HEK293T (cell line): Measurements from ENCODE around the gene SNTG2.
"Not testable (repeated sequence)": the region's sequence is repeated elsewhere in the genome, so short reads cannot be mapped to it uniquely, and the experiment has no call there.

Experiments used
- CTCF ChIA-PET: fragments of 350-600 bp; formaldehyde crosslinking; extraction: SDS; loops from one replicate; lab custom pipeline; 2021; ENCODE audit warnings: antibody characterized with exemption, inconsistent platforms; lab: Yijun Ruan, JAX
- POLR2A ChIA-PET: fragments of 350-600 bp; formaldehyde crosslinking; extraction: SDS; loops from one replicate; lab custom pipeline; 2020; ENCODE audit warnings: antibody characterized with exemption, inconsistent platforms; lab: Yijun Ruan, JAX
- DNase-seq: peaks from one replicate; pipeline ENCODE4 v3.0.0; 2012; ENCODE audit warnings: mixed read lengths; ENCODE audit errors: extremely low spot score
- ARNT ChIP-seq: fragments of 450-650 bp; IDR thresholded peaks from 2 replicates; pipeline ENCODE4 v1.6.1; 2017; ENCODE audit warnings: mild to moderate bottlenecking
- BHLHE40 ChIP-seq: fragments of 450-650 bp; IDR thresholded peaks from 2 replicates; pipeline ENCODE4 v1.6.1; 2016; ENCODE audit warnings: mild to moderate bottlenecking, moderate library complexity, borderline replicate concordance
- CTBP1 ChIP-seq: fragments of 450-650 bp; IDR thresholded peaks from 2 replicates; pipeline ENCODE4 v1.6.1; 2016; ENCODE audit warnings: borderline replicate concordance
- ELF4 ChIP-seq: fragments of 450-650 bp; IDR thresholded peaks from 2 replicates; pipeline ENCODE4 v1.6.1; 2017; ENCODE audit warnings: antibody characterized with exemption
- FOXA1 ChIP-seq: fragments of 450-650 bp; IDR thresholded peaks from 2 replicates; pipeline ENCODE4 v1.6.1; 2016; ENCODE audit warnings: mild to moderate bottlenecking
- FOXK2 ChIP-seq: fragments of 450-650 bp; IDR thresholded peaks from 2 replicates; pipeline ENCODE4 v1.6.1; 2016; ENCODE audit warnings: mild to moderate bottlenecking
- FOXM1 ChIP-seq: fragments of 450-650 bp; IDR thresholded peaks from 2 replicates; pipeline ENCODE4 v1.6.1; 2017; ENCODE audit warnings: mild to moderate bottlenecking, borderline replicate concordance
- HDGF ChIP-seq: fragments of 450-650 bp; IDR thresholded peaks from 2 replicates; pipeline ENCODE4 v1.6.1; 2017; ENCODE audit warnings: antibody characterized with exemption, borderline replicate concordance
- L3MBTL2 ChIP-seq: fragments of 450-650 bp; conservative IDR thresholded peaks from 2 replicates; pipeline ENCODE4 v1.6.1; 2016; ENCODE audit warnings: mild to moderate bottlenecking
- LEF1 ChIP-seq: fragments of 450-650 bp; IDR thresholded peaks from 2 replicates; pipeline ENCODE4 v1.6.1; 2017; ENCODE audit warnings: mild to moderate bottlenecking, borderline replicate concordance
- NFRKB ChIP-seq: fragments of 450-650 bp; IDR thresholded peaks from 2 replicates; pipeline ENCODE4 v1.6.1; 2016; ENCODE audit warnings: mild to moderate bottlenecking, moderate library complexity
- SP1 ChIP-seq: fragments of 450-650 bp; IDR thresholded peaks from 2 replicates; pipeline ENCODE4 v1.6.1; 2017
- SUZ12 ChIP-seq: fragments of 450-650 bp; IDR thresholded peaks from 2 replicates; pipeline ENCODE4 v1.6.1; 2016; ENCODE audit warnings: mild to moderate bottlenecking
- TARDBP ChIP-seq: fragments of 450-650 bp; IDR thresholded peaks from 2 replicates; pipeline ENCODE4 v1.6.1; 2016
- ZNF384 ChIP-seq: fragments of 450-650 bp; IDR thresholded peaks from 2 replicates; pipeline ENCODE4 v1.6.1; 2016
- TF ChIP-seq, protein P1 (sequence below): fragments of 450-650 bp; IDR thresholded peaks from 2 replicates; pipeline ENCODE4 v1.6.1; 2016

SNTG2 gene

DNA sequence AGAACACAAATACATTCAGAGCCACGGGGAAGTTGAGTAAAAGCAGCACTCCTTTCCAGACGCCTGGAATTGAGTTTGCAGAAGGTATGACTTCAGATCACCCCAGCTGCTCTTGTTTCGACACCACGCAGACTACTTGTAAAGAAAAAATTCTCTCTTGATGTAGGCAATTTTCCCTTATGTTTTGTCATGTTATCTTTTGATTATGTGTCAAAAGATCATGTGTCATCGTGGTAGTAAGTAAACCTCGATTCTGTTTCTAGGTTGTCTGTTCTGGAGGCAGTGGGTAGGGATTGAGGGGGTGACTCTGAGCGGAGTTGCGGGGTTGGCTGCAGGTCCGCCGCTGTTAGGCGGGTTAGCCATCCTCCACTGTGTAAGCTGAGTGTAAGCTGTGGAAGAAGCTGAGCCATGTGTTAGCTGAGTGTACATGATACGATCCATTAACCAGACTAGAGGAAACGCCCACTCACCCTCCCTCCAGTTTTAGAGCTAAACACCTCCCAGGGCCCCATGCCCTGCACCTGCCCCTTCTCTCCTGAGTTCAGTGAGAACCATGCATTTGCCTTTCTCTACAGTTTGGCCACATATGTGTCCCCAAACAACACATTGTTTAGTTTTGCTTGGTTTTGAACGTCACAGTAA is 181.8 kb downstream of the SNTG2 start:
- DNase-seq, result no peak
- POLR2A ChIA-PET, result no interaction called here
- CTCF ChIA-PET, result interaction anchor here (1.3 kb wide), 1 partner anchor 8 kb away, joined by 9 read pairs; no protein-coding TSS in a partner anchor
- TF ChIP-seq BHLHE40 (no peak), SUZ12 (no peak), FOXM1 (no peak), ARNT (no peak)

DNA sequence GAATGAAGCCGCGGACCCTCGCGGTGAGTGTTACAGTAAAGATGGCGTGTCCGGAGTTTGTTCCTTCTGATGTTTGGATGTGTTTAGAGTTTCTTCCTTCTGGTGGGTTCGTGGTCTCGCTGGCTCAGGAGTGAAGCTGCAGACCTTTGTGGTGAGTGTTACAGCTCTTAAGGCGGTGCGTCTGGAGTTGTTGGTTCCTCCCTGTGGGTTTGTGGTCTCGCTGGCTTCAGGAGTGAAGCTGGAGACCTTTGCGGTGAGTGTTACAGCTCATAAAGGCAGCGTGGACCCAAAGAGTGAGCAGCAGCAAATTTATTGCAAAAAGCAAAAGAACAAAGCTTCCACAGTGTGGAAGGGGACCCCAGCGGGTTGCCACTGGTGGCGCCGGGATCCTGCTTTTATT is 183.2 kb downstream of the SNTG2 start:
- POLR2A ChIA-PET, DNase-seq: not testable (repeated sequence)
- CTCF ChIA-PET, result interaction anchor here (1.1 kb wide), 1 partner anchor 76 kb away, joined by 3 read pairs; no protein-coding TSS in a partner anchor

DNA sequence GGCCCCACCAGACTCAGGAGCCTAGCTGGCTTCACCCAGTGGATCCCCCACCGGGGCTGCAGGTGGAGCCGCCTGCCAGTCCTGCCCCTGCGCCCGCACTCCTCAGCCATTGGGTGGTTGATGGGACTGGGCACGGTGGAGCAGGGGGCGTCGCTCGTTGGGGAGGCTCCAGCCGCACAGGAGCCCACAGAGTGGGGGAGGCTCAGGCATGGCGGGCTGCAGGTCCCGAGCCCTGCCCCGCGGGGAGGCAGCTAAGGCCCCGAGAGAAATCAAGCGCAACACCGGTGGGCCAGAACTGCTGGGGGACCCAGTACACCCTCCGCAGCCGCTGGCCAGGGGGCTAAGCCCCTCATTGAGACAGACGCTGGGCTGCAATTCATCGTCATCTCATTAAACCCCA is 184.0 kb downstream of the SNTG2 start:
- ChIA-PET POLR2A (no interaction called here), CTCF (no interaction called here)
- TF ChIP-seq ZNF384, result no peak
- no peak for TF ChIP-seq LEF1
- TF ChIP-seq FOXK2, result no peak
- TF ChIP-seq SP1, result no peak
- TF ChIP-seq CTBP1, result no peak
- no peak for TF ChIP-seq TARDBP
- TF ChIP-seq, protein P1, sequence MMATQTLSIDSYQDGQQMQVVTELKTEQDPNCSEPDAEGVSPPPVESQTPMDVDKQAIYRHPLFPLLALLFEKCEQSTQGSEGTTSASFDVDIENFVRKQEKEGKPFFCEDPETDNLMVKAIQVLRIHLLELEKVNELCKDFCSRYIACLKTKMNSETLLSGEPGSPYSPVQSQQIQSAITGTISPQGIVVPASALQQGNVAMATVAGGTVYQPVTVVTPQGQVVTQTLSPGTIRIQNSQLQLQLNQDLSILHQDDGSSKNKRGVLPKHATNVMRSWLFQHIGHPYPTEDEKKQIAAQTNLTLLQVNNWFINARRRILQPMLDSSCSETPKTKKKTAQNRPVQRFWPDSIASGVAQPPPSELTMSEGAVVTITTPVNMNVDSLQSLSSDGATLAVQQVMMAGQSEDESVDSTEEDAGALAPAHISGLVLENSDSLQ, result no peak
- DNase-seq, result no peak

DNA sequence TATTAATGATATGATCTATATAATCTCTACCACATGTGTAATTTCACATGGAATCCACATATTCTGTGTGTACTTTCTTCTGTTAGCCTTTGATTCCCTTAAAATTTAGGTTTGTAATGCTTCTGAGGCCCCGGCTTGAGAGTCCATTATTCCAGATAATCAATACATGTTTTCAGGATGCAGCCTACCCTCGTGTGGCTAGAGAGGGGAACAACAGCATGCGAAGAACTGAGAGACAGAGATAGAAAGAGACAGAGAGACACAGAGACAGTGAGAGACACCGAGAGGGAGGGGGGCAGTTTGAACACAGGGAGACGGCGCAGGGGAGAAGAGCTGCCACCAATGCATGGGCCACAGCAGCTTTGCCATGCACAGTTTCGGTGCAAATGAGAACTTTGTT is 185.4 kb downstream of the SNTG2 start:
- CTCF ChIA-PET, result interaction anchor here (0.8 kb wide), 1 partner anchor 58 kb away, joined by 3 read pairs; no protein-coding TSS in a partner anchor
- TF ChIP-seq FOXA1 (no peak), ARNT (no peak), ZNF384 (no peak), HDGF (no peak), TARDBP (no peak)
- POLR2A ChIA-PET, result no interaction called here
- DNase-seq, result no peak

DNA sequence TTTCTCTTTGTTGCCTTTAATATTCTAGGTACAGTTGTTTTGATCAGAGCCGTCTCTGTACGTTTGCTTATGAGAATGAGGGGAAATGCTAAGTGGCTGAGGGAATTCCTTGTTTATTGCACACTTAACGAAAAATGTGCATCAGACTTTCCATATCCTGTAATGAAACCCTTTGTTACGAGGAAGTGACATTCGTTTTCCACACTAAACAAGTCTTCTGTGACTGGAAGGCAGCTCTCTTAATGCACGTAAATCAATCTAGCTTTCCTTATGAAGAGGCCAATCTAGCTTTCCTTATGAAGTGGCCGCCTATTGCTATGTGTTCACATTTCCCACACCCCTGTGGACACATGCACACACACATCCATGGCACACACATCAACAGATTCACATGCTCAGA is 186.2 kb downstream of the SNTG2 start:
- ChIA-PET CTCF (no interaction called here), POLR2A (no interaction called here)
- no peak for DNase-seq
- TF ChIP-seq SUZ12, result no peak
- no peak for TF ChIP-seq ELF4
- no peak for TF ChIP-seq TARDBP
- TF ChIP-seq NFRKB, result no peak
- no peak for TF ChIP-seq SP1
- TF ChIP-seq CTBP1, result no peak
- no peak for TF ChIP-seq FOXM1
- no peak for TF ChIP-seq FOXA1
- TF ChIP-seq FOXK2, result no peak
- no peak for TF ChIP-seq ZNF384
- no peak for TF ChIP-seq BHLHE40
- no peak for TF ChIP-seq LEF1
- TF ChIP-seq ARNT, result no peak
- TF ChIP-seq, protein P1, result no peak
- TF ChIP-seq L3MBTL2, result no peak
- TF ChIP-seq HDGF, result no peak

DNA sequence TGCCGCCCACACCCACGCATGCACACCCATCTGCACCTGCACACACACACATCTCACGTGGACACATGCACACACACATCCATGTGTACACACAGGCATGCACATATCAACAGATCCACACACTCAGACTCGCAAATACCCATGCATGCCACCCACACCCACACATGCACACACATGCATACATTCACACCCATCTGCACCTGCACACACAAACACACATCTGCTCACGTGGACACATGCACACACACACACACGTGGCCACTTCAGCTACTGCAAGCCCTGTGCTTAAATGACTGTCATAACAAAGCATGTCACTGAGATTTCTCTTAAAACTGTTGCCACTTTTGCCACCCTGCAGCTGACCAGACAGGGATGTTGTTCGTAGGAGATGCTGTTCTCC is 186.6 kb downstream of the SNTG2 start:
- DNase-seq, result no peak
- ChIA-PET CTCF (no interaction called here), POLR2A (no interaction called here)
- no peak for TF ChIP-seq BHLHE40
- no peak for TF ChIP-seq SP1
- no peak for TF ChIP-seq ZNF384
- no peak for TF ChIP-seq FOXA1
- TF ChIP-seq SUZ12, result no peak

DNA sequence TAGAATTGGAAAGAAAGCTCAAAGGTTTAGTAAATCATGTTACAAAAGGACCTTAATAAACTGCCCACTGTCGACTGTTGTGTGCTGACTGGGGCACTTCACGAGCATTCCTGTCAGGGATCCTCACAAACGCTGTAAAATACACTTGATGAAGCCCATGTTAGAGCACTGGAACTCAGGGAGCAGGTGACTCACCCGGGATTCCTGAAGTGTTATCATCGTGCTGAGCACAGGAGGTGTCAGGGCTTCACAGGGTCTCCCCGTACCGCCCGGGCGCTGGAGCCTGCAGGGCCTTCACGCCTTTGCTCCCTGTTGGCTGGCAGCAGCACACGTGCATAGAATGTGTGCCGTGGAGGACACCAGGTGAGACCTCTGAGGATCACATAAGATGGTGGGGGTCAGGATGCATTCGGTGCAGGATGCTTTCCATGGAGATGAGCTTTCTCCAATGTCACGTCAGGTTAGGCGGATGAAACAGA is 187.3 kb downstream of the SNTG2 start:
- DNase-seq, result no peak
- TF ChIP-seq L3MBTL2, result no peak
- TF ChIP-seq FOXM1, result no peak
- TF ChIP-seq, protein P1, result no peak
- TF ChIP-seq TARDBP, result no peak
- no peak for TF ChIP-seq ELF4
- no peak for TF ChIP-seq HDGF
- TF ChIP-seq SP1, result no peak
- TF ChIP-seq FOXK2, result no peak
- TF ChIP-seq ZNF384, result no peak
- no peak for TF ChIP-seq ARNT
- no peak for TF ChIP-seq SUZ12
- no peak for TF ChIP-seq FOXA1
- TF ChIP-seq CTBP1, result no peak
- no peak for TF ChIP-seq BHLHE40
- no peak for TF ChIP-seq NFRKB
- ChIA-PET CTCF (no interaction called here), POLR2A (no interaction called here)
